HL-60 (cell line): ENCODE measurements around the gene C2CD5.

Experiments
- DNase-seq, 2 experiments: peaks; one replicate each; pipeline ENCODE4 v3.0.0-alpha.2; 2010 to 2020; ENCODE audit warnings: low read depth in 1 of 2, low spot score in 1 of 2
- H3K27ac ChIP-seq: fragments of 250-450 bp; sonication (Bioruptor Pico); replicated peaks from 2 replicates; pipeline ENCODE4 v1.5.1; 2020; ENCODE audit warnings: mild to moderate bottlenecking, moderate library complexity
- H3K27me3 ChIP-seq: fragments of 250-450 bp; sonication (Bioruptor Pico); 2 replicates; pipeline ENCODE4 v1.5.1; 2021; ENCODE audit warnings: mild to moderate bottlenecking, moderate library complexity; ENCODE audit not compliant: insufficient read depth, poor library complexity, severe bottlenecking
- H3K4me3 ChIP-seq: replicated peaks from 2 replicates; pipeline ENCODE4 v1.5.1; 2011; ENCODE audit warnings: mild to moderate bottlenecking, control low read depth, low read length; ENCODE audit not compliant: insufficient read depth
- CTCF ChIP-seq: IDR thresholded peaks from one replicate; pipeline ENCODE4 v1.5.1; 2011; ENCODE audit warnings: low read length, control low read depth, inconsistent platforms; ENCODE audit not compliant: insufficient read depth
- GABPA ChIP-seq: IDR thresholded peaks from 2 replicates; pipeline ENCODE4 v1.6.1; 2012; ENCODE audit warnings: low read depth
- POLR2AphosphoS5 ChIP-seq: IDR thresholded peaks from 2 replicates; pipeline ENCODE4 v1.6.1; 2012; ENCODE audit warnings: low read depth
- REST ChIP-seq: IDR thresholded peaks from 2 replicates; pipeline ENCODE4 v1.6.1; 2012; ENCODE audit warnings: low read depth; ENCODE audit not compliant: insufficient replicate concordance
- SPI1 ChIP-seq: IDR thresholded peaks from 2 replicates; pipeline ENCODE4 v1.6.1; 2012; ENCODE audit warnings: low read depth, mild to moderate bottlenecking, borderline replicate concordance

The C2CD5 gene

GRCh38 chr12:22437031-22437806 lies 107.1 kb downstream of the C2CD5 start:
- no peak for DNase-seq

GRCh38 chr12:22435583-22435982 lies 108.8 kb downstream of the C2CD5 start:
- no peaks in the 10 kb centered on the region for H3K27me3 ChIP-seq
- TF ChIP-seq SPI1 (no peak), GABPA (no peak), REST (no peak), POLR2AphosphoS5 (no peak), CTCF (no peak)
- no peak overlapping the region for H3K4me3 ChIP-seq
- no peak for DNase-seq
- H3K27ac ChIP-seq, result no peak overlapping the region

More at GRCh38 chr12:22437031-22437806, 107.1 kb downstream of the C2CD5 start:
- H3K27ac ChIP-seq, result no peak overlapping the region
- H3K27me3 ChIP-seq, result no peaks in the 10 kb centered on the region
- H3K4me3 ChIP-seq, result no peak overlapping the region
- TF ChIP-seq POLR2AphosphoS5 (no peak), SPI1 (no peak), CTCF (no peak), REST (no peak), GABPA (no peak)

- DNase-seq, result no peak
- Histone ChIP-seq H3K4me3 (no peak overlapping the region), H3K27ac (no peak overlapping the region), H3K27me3 (no peaks in the 10 kb centered on the region)
- no peak for TF ChIP-seq POLR2AphosphoS5
- TF ChIP-seq CTCF, result no peak
- TF ChIP-seq REST, result no peak
- TF ChIP-seq SPI1, result no peak
Measured at GRCh38 chr12:22431693-22432251, 112.6 kb downstream of the C2CD5 start.
